Endothelial cell of umbilical vein (primary cell): ENCODE measurements around the gene PIEZO2.

Experiments
- EZH2 ChIP-seq: IDR thresholded peaks from 2 replicates; pipeline ENCODE4 v1.6.1; 2012; ENCODE audit warnings: borderline replicate concordance, low read depth, mild to moderate bottlenecking, moderate library complexity, low read length, inconsistent platforms; ENCODE audit not compliant: severe bottlenecking
- FOS ChIP-seq: IDR thresholded peaks from 2 replicates; pipeline ENCODE4 v1.6.1; 2011; ENCODE audit warnings: mild to moderate bottlenecking, low read length, moderate library complexity, borderline replicate concordance; ENCODE audit not compliant: insufficient read depth
- GATA2 ChIP-seq: IDR thresholded peaks from 2 replicates; pipeline ENCODE4 v1.7.0; 2011; ENCODE audit warnings: low read depth, mild to moderate bottlenecking, moderate library complexity, mixed read lengths, low read length; ENCODE audit not compliant: insufficient read length, insufficient read depth
- JUN ChIP-seq: IDR thresholded peaks from 2 replicates; pipeline ENCODE4 v1.6.1; 2011; ENCODE audit warnings: borderline replicate concordance, low read depth; ENCODE audit not compliant: insufficient read length, insufficient read depth
- POLR2A ChIP-seq: IDR thresholded peaks from 2 replicates; pipeline ENCODE4 v1.6.1; 2012; ENCODE audit warnings: low read depth, mild to moderate bottlenecking, control low read depth, low read length
- POLR2AphosphoS5 ChIP-seq: IDR thresholded peaks from 2 replicates; pipeline ENCODE4 v1.6.1; 2012; ENCODE audit warnings: low read depth, mild to moderate bottlenecking, control low read depth, low read length, moderate library complexity; ENCODE audit not compliant: insufficient read depth
- TF ChIP-seq, protein P1 (sequence below), 2 donors: IDR thresholded peaks; 1 replicate in 1 of 2; 2 replicates in 1 of 2; pipeline ENCODE4 v1.5.1; 2011; ENCODE audit warnings: low read length in 2 of 2, mild to moderate bottlenecking in 2 of 2, moderate library complexity in 2 of 2, control low read depth in 1 of 2, inconsistent platforms in 1 of 2, low read depth in 1 of 2; ENCODE audit not compliant: insufficient read depth in 1 of 2; ENCODE audit errors: extremely low read depth in 1 of 2
- TF ChIP-seq, protein P2 (sequence below): IDR thresholded peaks from 2 replicates; pipeline ENCODE4 v1.6.1; 2011; ENCODE audit not compliant: insufficient read depth, insufficient read length

DNA sequence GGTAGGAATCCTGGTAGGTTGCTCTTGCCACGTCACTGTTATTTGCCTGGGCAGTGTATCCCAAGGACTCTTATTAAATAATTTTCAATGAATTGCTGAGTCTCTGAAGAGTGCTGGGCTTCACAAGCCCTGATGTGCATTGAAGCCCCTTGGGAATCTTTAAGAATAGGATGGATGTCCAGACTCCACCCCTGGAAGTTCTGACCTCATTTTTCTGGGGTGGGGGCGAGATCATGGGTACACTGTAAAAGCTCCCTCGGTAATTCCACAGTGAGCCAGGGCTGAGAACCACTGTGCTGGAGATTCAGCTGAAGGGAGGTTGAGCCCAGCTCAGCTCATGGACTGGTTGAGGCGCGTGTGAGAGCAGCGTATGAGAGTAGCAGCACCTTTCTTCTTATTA lies 140.2 kb downstream of the PIEZO2 start:
- TF ChIP-seq, protein P1, sequence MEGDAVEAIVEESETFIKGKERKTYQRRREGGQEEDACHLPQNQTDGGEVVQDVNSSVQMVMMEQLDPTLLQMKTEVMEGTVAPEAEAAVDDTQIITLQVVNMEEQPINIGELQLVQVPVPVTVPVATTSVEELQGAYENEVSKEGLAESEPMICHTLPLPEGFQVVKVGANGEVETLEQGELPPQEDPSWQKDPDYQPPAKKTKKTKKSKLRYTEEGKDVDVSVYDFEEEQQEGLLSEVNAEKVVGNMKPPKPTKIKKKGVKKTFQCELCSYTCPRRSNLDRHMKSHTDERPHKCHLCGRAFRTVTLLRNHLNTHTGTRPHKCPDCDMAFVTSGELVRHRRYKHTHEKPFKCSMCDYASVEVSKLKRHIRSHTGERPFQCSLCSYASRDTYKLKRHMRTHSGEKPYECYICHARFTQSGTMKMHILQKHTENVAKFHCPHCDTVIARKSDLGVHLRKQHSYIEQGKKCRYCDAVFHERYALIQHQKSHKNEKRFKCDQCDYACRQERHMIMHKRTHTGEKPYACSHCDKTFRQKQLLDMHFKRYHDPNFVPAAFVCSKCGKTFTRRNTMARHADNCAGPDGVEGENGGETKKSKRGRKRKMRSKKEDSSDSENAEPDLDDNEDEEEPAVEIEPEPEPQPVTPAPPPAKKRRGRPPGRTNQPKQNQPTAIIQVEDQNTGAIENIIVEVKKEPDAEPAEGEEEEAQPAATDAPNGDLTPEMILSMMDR (IDR thresholded peaks at IDR 0.05; ENCODE audit: extremely low read depth in 1 of 2, insufficient read depth in 1 of 2, low read depth in 1 of 2, low read length in 2 of 2), result no peak
- TF ChIP-seq, protein P2, sequence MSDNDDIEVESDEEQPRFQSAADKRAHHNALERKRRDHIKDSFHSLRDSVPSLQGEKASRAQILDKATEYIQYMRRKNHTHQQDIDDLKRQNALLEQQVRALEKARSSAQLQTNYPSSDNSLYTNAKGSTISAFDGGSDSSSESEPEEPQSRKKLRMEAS, result no peak
- TF ChIP-seq EZH2 (no peak), POLR2AphosphoS5 (no peak), POLR2A (no peak), FOS (no peak), JUN (no peak), GATA2 (no peak)
